ENCODE measurements around the gene NAA50. TPM values are rescaled to one million over a fixed set of nuclear protein-coding genes. Genes with fewer than 3 reads are reported as not detected.
A peak's percentile ranks its signal among the peaks of the same experiment; 100 is the strongest.

Gene NAA50
- total RNA-seq, 1 donor from 2014 or later: 110 TPM

GRCh38 chr3:113678773-113679172, 67.3 kb downstream of the NAA50 start:
- no peak for TF ChIP-seq CTCF (IDR thresholded peaks at IDR 0.05; ENCODE audit: insufficient read depth, low read length, poor library complexity, severe bottlenecking)
- H3K4me3 ChIP-seq (ENCODE audit: low read depth, low read length): no peak overlapping the region
- H3K36me3 ChIP-seq (ENCODE audit: control insufficient read depth, insufficient read depth, low read length): no peaks in the 10 kb centered on the region
- DNase-seq (ENCODE audit: low read depth): no peak
- no peaks in the 10 kb centered on the region for H3K27me3 ChIP-seq (ENCODE audit: control insufficient read depth, insufficient read depth, low read length)

GRCh38 chr3:113677737-113678136, 68.3 kb downstream of the NAA50 start:
- Histone ChIP-seq H3K36me3 (ENCODE audit: control insufficient read depth, insufficient read depth, low read length) (no peaks in the 10 kb centered on the region), H3K27me3 (ENCODE audit: control insufficient read depth, insufficient read depth, low read length) (no peaks in the 10 kb centered on the region), H3K4me3 (ENCODE audit: low read depth, low read length) (no peak overlapping the region)
- no peak for DNase-seq (ENCODE audit: low read depth)
- no peak for TF ChIP-seq CTCF (IDR thresholded peaks at IDR 0.05; ENCODE audit: insufficient read depth, low read length, poor library complexity, severe bottlenecking)

GRCh38 chr3:113676261-113676660, 69.8 kb downstream of the NAA50 start:
- H3K27me3 ChIP-seq (ENCODE audit: control insufficient read depth, insufficient read depth, low read length): no peaks in the 10 kb centered on the region
- H3K36me3 ChIP-seq (ENCODE audit: control insufficient read depth, insufficient read depth, low read length): no peaks in the 10 kb centered on the region
- no peak for TF ChIP-seq CTCF (IDR thresholded peaks at IDR 0.05; ENCODE audit: insufficient read depth, low read length, poor library complexity, severe bottlenecking)
- DNase-seq (ENCODE audit: low read depth): no peak
- H3K4me3 ChIP-seq (ENCODE audit: low read depth, low read length): no peak overlapping the region

GRCh38 chr3:113673593-113673992, 72.5 kb downstream of the NAA50 start:
- DNase-seq (ENCODE audit: low read depth): no peak
- Histone ChIP-seq H3K4me3 (ENCODE audit: low read depth, low read length) (no peak overlapping the region), H3K27me3 (ENCODE audit: control insufficient read depth, insufficient read depth, low read length) (no peaks in the 10 kb centered on the region), H3K36me3 (ENCODE audit: control insufficient read depth, insufficient read depth, low read length) (no peaks in the 10 kb centered on the region)
- no peak for TF ChIP-seq CTCF (IDR thresholded peaks at IDR 0.05; ENCODE audit: insufficient read depth, low read length, poor library complexity, severe bottlenecking)

- DNase-seq (ENCODE audit: low read depth): peak; percentile 16
- TF ChIP-seq CTCF (IDR thresholded peaks at IDR 0.05; ENCODE audit: insufficient read depth, low read length, poor library complexity, severe bottlenecking): no peak
- H3K36me3 ChIP-seq (ENCODE audit: control insufficient read depth, insufficient read depth, low read length): no peaks in the 10 kb centered on the region
- H3K27me3 ChIP-seq (ENCODE audit: control insufficient read depth, insufficient read depth, low read length): no peaks in the 10 kb centered on the region
- H3K4me3 ChIP-seq (ENCODE audit: low read depth, low read length): no peak overlapping the region
Observed at GRCh38 chr3:113668015-113668414, 78.0 kb downstream of the NAA50 start.

Other genes starting within 250 kb of the NAA50 start
- 14.5 and 15.2 TPM in 2 replicates for gene SPICE1, start 231.1 kb downstream of the NAA50 start, total RNA-seq
- 0.04 and 0.14 TPM in 2 replicates for gene SIDT1, start 213.7 kb downstream of the NAA50 start, total RNA-seq
- gene USF3, start 49.6 kb downstream of the NAA50 start, total RNA-seq: 11.3 and 12.9 TPM in 2 replicates
- 43.4 and 43.6 TPM in 2 replicates for gene ATP6V1A, start 786 bp upstream of the NAA50 start, total RNA-seq
- gene GRAMD1C, start 92.5 kb upstream of the NAA50 start, total RNA-seq: 2.0 and 4.1 TPM in 2 replicates
- gene ZDHHC23, start 201.8 kb upstream of the NAA50 start, total RNA-seq: 4.7 and 8.4 TPM in 2 replicates

Data from kidney epithelial cell (primary cell).